ENCODE results near the gene ATP13A1. TPM values are rescaled to one million over a fixed set of nuclear protein-coding genes. Genes with fewer than 3 reads are reported as not detected.

The ATP13A1 gene
- polyA plus RNA-seq, 3 donors = 16.9 to 106 (median 21.9) TPM

GRCh38 chr19:19645233-19645870 is 18.1 kb downstream of the ATP13A1 start:
- no peak overlapping the region for H2AFZ ChIP-seq (ENCODE audit: insufficient read depth, low read depth, low read length, poor library complexity, severe bottlenecking)
- WGBS (ENCODE audit: insufficient coverage) = 97% methylated on average over 16 of the region's 17 CpGs
- H3K27me3 Mint-ChIP-seq (ENCODE audit: low read depth in 3 of 3) = peaks cover 0 to 2% (median 1%) of the 10 kb centered on the region in 3 donors

GRCh38 chr19:19644054-19644388 is 19.5 kb downstream of the ATP13A1 start:
- H2AFZ ChIP-seq (ENCODE audit: insufficient read depth, low read depth, low read length, poor library complexity, severe bottlenecking) = peak overlapping the region; percentile 82
- Mint-ChIP-seq H3K36me3 (peaks cover 47 to 79% of the 10 kb centered on the region in 2 donors), H3K4me3 (peak overlapping the region; percentile 99), H3K27ac (peak overlapping the region; percentile 89 to 98 (median 96)), H3K9me3 (no peaks in the 10 kb centered on the region), H3K4me1 (peaks cover 24% of the 10 kb centered on the region), H3K27me3 (ENCODE audit: low read depth in 3 of 3) (peaks cover 0 to 1% (median 0%) of the 10 kb centered on the region in 3 donors)
- peak overlapping the region in 2 of 3 experiments; percentile 94 to 95 for H3K4me3 ChIP-seq (replicated peaks in 1 of 3; ENCODE audit: low read depth in 2 of 3, low read length in 3 of 3)
- TF ChIP-seq CTCF (IDR thresholded peaks at IDR 0.05) = peak; percentile 55
- peaks cover 32 to 35% of the 10 kb centered on the region in 2 donors for H3K4me1 ChIP-seq (ENCODE audit: control insufficient read depth in 1 of 2, insufficient read depth in 2 of 2, low read length in 2 of 2)
- H3K4me2 ChIP-seq (replicated peaks; ENCODE audit: extremely low read depth, low read length, poor library complexity, severe bottlenecking) = peak overlapping the region; percentile 97
- DNase-seq = no peak
- peak overlapping the region; percentile 94 for H3K9ac ChIP-seq (ENCODE audit: insufficient read depth, low read length, poor library complexity, severe bottlenecking)
- WGBS (ENCODE audit: insufficient coverage) = 60% methylated on average over 1 of the region's 5 CpGs
- intact Hi-C loops (cut with micrococcal nuclease) = loop anchor here (1.0 to 2.0 kb wide), 2 partner anchors 111 to 112 kb away; no protein-coding TSS in a partner anchor
- H4K20me1 ChIP-seq (ENCODE audit: insufficient read depth, low read length) = peaks cover 31% of the 10 kb centered on the region
- no peaks in the 10 kb centered on the region for H3K27me3 ChIP-seq (ENCODE audit: control insufficient read depth in 2 of 2, insufficient read depth in 2 of 2, low read length in 2 of 2)
- no peaks in the 10 kb centered on the region for H3K9me3 ChIP-seq (replicated peaks in 1 of 2; ENCODE audit: control insufficient read depth in 1 of 2, insufficient read depth in 1 of 2, low read length in 2 of 2)
- H3K36me3 ChIP-seq (replicated peaks in 1 of 2; ENCODE audit: control insufficient read depth in 1 of 2, insufficient read depth in 2 of 2, low read length in 2 of 2) = peaks cover 60 to 71% of the 10 kb centered on the region in 2 donors
- H3K27ac ChIP-seq (ENCODE audit: low read depth in 1 of 2, low read length in 2 of 2) = peak overlapping the region; percentile 84 to 95
- peaks cover 42% of the 10 kb centered on the region for H3K79me2 ChIP-seq (ENCODE audit: insufficient read depth, low read length)

More at GRCh38 chr19:19645233-19645870, 18.1 kb downstream of the ATP13A1 start:
- H3K79me2 ChIP-seq (ENCODE audit: insufficient read depth, low read length) = peaks cover 31% of the 10 kb centered on the region
- TF ChIP-seq CTCF (IDR thresholded peaks at IDR 0.05) = no peak
- H3K27ac ChIP-seq (ENCODE audit: low read depth in 1 of 2, low read length in 2 of 2) = no peak overlapping the region
- no peak overlapping the region for H3K4me3 Mint-ChIP-seq
- DNase-seq = no peak
- peaks cover 13% of the 10 kb centered on the region for H3K4me1 Mint-ChIP-seq
- H3K27ac Mint-ChIP-seq = peak overlapping the region in 2 of 7 donors; percentile 35 to 45
- H3K27me3 ChIP-seq (ENCODE audit: control insufficient read depth in 2 of 2, insufficient read depth in 2 of 2, low read length in 2 of 2) = no peaks in the 10 kb centered on the region
- H3K9me3 ChIP-seq (replicated peaks in 1 of 2; ENCODE audit: control insufficient read depth in 1 of 2, insufficient read depth in 1 of 2, low read length in 2 of 2) = no peaks in the 10 kb centered on the region
- no peak overlapping the region for H3K4me2 ChIP-seq (replicated peaks; ENCODE audit: extremely low read depth, low read length, poor library complexity, severe bottlenecking)
- peaks cover 18 to 22% of the 10 kb centered on the region in 2 donors for H3K4me1 ChIP-seq (ENCODE audit: control insufficient read depth in 1 of 2, insufficient read depth in 2 of 2, low read length in 2 of 2)
- H3K36me3 ChIP-seq (replicated peaks in 1 of 2; ENCODE audit: control insufficient read depth in 1 of 2, insufficient read depth in 2 of 2, low read length in 2 of 2) = peaks cover 61 to 71% of the 10 kb centered on the region in 2 donors
- intact Hi-C loops (cut with micrococcal nuclease) = loop anchor here in 1 of 2 donors (2.0 kb wide), 1 partner anchor 113 kb away; no protein-coding TSS in a partner anchor
- H3K36me3 Mint-ChIP-seq = peaks cover 49 to 79% of the 10 kb centered on the region in 2 donors
- H3K9me3 Mint-ChIP-seq = no peaks in the 10 kb centered on the region
- peaks cover 23% of the 10 kb centered on the region for H4K20me1 ChIP-seq (ENCODE audit: insufficient read depth, low read length)
- no peak overlapping the region for H3K4me3 ChIP-seq (replicated peaks in 1 of 3; ENCODE audit: low read depth in 2 of 3, low read length in 3 of 3)
- H3K9ac ChIP-seq (ENCODE audit: insufficient read depth, low read length, poor library complexity, severe bottlenecking) = no peak overlapping the region

Measured in CD14-positive monocyte (primary cell).